B cell (primary cell): ENCODE measurements around the gene ETS1. TPM values are rescaled to one million over a fixed set of nuclear protein-coding genes. Genes with fewer than 3 reads are reported as not detected.

ENCODE experiments used
- ATAC-seq: fragments of 200-7000 bp; cut with Tn5 transposase; one replicate; pipeline ENCODE4 v1.10.0; 2021; ENCODE audit warnings: low read depth, mild to moderate bottlenecking, moderate number of reproducible peaks, moderate library complexity
- CTCF ChIA-PET: fragments of 350-600 bp; sonication (Branson Sonifier 250); formaldehyde crosslinking; loops from one replicate; lab custom pipeline; 2021; ENCODE audit warnings: antibody characterized with exemption, inconsistent platforms; lab: Charles Lee
- POLR2A ChIA-PET: fragments of 350-600 bp; sonication (Branson Sonifier 250); formaldehyde crosslinking; loops from one replicate; lab custom pipeline; 2021; ENCODE audit warnings: antibody characterized with exemption; lab: Charles Lee
- DNase-seq: peaks from one replicate; pipeline ENCODE4 v3.0.0; 2013
- H2AFZ ChIP-seq: 2 replicates; pipeline ENCODE4 v1.6.1; 2012; ENCODE audit warnings: mild to moderate bottlenecking, low read depth, low read length; ENCODE audit not compliant: insufficient read depth, poor library complexity, severe bottlenecking
- H3K27ac ChIP-seq, 2 donors: 1 replicate in 1 of 2; 2 replicates in 1 of 2; pipeline ENCODE4 v1.5.1; 2012 to 2013; ENCODE audit warnings: low read length in 2 of 2, mild to moderate bottlenecking in 2 of 2, moderate library complexity in 1 of 2
- H3K27me3 ChIP-seq, 4 experiments: fragments of 200-600 bp in 1 of 4; sonication (generic) in 1 of 4; replicated peaks in 1 of 4; 1 replicate in 2 of 4; 2 replicates in 2 of 4; pipeline versions ENCODE4 v1.6.1 to v1.7.0; 2013 to 2016; ENCODE audit warnings: low read length in 3 of 4, mild to moderate bottlenecking in 2 of 4, mixed read lengths in 1 of 4, moderate library complexity in 1 of 4; ENCODE audit not compliant: insufficient read depth in 4 of 4, control insufficient read depth in 3 of 4; ENCODE audit errors: control extremely low read depth in 1 of 4
- H3K36me3 ChIP-seq, 2 experiments: replicated peaks in 1 of 2; 1 replicate in 1 of 2; 2 replicates in 1 of 2; pipeline versions ENCODE4 v1.6.1 to v1.7.1; 2013; ENCODE audit warnings: low read length in 1 of 2; ENCODE audit not compliant: insufficient read depth in 2 of 2, control insufficient read depth in 1 of 2; ENCODE audit errors: control extremely low read depth in 1 of 2, extremely low read depth in 1 of 2
- H3K4me1 ChIP-seq, 2 donors: fragments of 200-600 bp in 1 of 2; sonication (generic) in 1 of 2; 1 replicate in 1 of 2; 2 replicates in 1 of 2; pipeline versions ENCODE4 v1.5.1 to v1.6.1; 2013 to 2017; ENCODE audit warnings: low read length in 2 of 2; ENCODE audit not compliant: control insufficient read depth in 2 of 2, insufficient read depth in 2 of 2
- H3K4me2 ChIP-seq: replicated peaks from 2 replicates; pipeline ENCODE3; 2012; ENCODE audit warnings: mild to moderate bottlenecking, low read depth, low read length; ENCODE audit not compliant: poor library complexity, severe bottlenecking
- H3K4me3 ChIP-seq, 5 experiments: fragments of 200-600 bp in 1 of 5; sonication (generic) in 1 of 5; 1 replicate in 3 of 5; 2 replicates in 2 of 5; pipeline versions ENCODE4 v1.5.1 to v1.7.0; 2011 to 2016; ENCODE audit warnings: low read length in 4 of 5, mild to moderate bottlenecking in 4 of 5, low read depth in 2 of 5, control low read depth in 1 of 5, moderate library complexity in 1 of 5; ENCODE audit not compliant: insufficient read depth in 1 of 5; ENCODE audit errors: control extremely low read depth in 1 of 5, extremely low read depth in 1 of 5
- H3K79me2 ChIP-seq: fragments of 200-600 bp; sonication (generic); one replicate; pipeline ENCODE4 v1.6.0; 2016; ENCODE audit warnings: low read length; ENCODE audit not compliant: control insufficient read depth, insufficient read depth
- H3K9ac ChIP-seq: fragments of 200-600 bp; sonication (generic); 2 replicates; pipeline ENCODE4 v1.6.1; 2017; ENCODE audit warnings: mild to moderate bottlenecking, low read length, moderate library complexity
- H3K9me3 ChIP-seq, 3 donors: one replicate each; pipeline versions ENCODE4 v1.6.1 to v1.7.1; 2013; ENCODE audit warnings: low read length in 2 of 3; ENCODE audit not compliant: control insufficient read depth in 2 of 3, insufficient read depth in 1 of 3; ENCODE audit errors: control extremely low read depth in 1 of 3
- H4K20me1 ChIP-seq: 2 replicates; pipeline ENCODE4 v1.6.0; 2012; ENCODE audit warnings: mild to moderate bottlenecking, low read length; ENCODE audit not compliant: insufficient read depth, control insufficient read depth, poor library complexity, severe bottlenecking
- H3K27ac Mint-ChIP-seq: one replicate; pipeline ENCODE4 v1.8.0; 2021; ENCODE audit warnings: mixed read lengths
- H3K27me3 Mint-ChIP-seq: one replicate; pipeline ENCODE4 v1.8.0; 2021; ENCODE audit warnings: mixed read lengths
- H3K4me1 Mint-ChIP-seq: one replicate; pipeline ENCODE4 v1.8.0; 2021; ENCODE audit warnings: mixed read lengths
- H3K4me3 Mint-ChIP-seq: one replicate; pipeline ENCODE4 v1.8.0; 2021; ENCODE audit warnings: mixed read lengths
- H3K9me3 Mint-ChIP-seq: one replicate; pipeline ENCODE4 v1.8.0; 2022; ENCODE audit warnings: mixed read lengths; ENCODE audit not compliant: insufficient read depth
- EZH2 ChIP-seq: IDR thresholded peaks from 2 replicates; pipeline ENCODE4 v1.6.1; 2012; ENCODE audit warnings: borderline replicate concordance, low read depth, mild to moderate bottlenecking, moderate library complexity, low read length; ENCODE audit not compliant: insufficient read depth, poor library complexity, severe bottlenecking
- WGBS: methylation state at CpG from one replicate; pipeline ENCODE4 v1.1.5; 2013; ENCODE audit warnings: missing lambda C conversion rate; ENCODE audit not compliant: insufficient coverage; 5-methylcytosine and 5-hydroxymethylcytosine counted together
- intact Hi-C: fragments of 100-400 bp; cut with micrococcal nuclease; formaldehyde crosslinking; loops from one replicate; pipeline ENCODE4 v1.10.0; 2022
- polyA plus RNA-seq: library from polyadenylated mRNA; depleted of rRNA; stranded (reverse); fragments of >200 nt; gene quantifications from 2 replicates; pipeline ENCODE4 v1.2.3, GENCODE V29; 2012
- total RNA-seq, 2 donors: library from RNA; stranded (reverse); fragments of 120-200 nt in 1 of 2; gene quantifications; 1 replicate in 1 of 2; 2 replicates in 1 of 2; pipeline versions ENCODE4 v1.2.3 to v1.2.4, GENCODE V29; 2013 to 2022
- TF ChIP-seq, protein P1 (sequence below): fragments of 200-600 bp; IDR thresholded peaks from one replicate; pipeline ENCODE4 v1.8.0; 2022; ENCODE audit warnings: antibody characterized with exemption, mild to moderate bottlenecking

Gene ETS1
- total and polyA plus RNA-seq, 2 donors (not counting 1 experiment from before 2014, with no cell fraction given) = 115 to 271 TPM

DNA sequence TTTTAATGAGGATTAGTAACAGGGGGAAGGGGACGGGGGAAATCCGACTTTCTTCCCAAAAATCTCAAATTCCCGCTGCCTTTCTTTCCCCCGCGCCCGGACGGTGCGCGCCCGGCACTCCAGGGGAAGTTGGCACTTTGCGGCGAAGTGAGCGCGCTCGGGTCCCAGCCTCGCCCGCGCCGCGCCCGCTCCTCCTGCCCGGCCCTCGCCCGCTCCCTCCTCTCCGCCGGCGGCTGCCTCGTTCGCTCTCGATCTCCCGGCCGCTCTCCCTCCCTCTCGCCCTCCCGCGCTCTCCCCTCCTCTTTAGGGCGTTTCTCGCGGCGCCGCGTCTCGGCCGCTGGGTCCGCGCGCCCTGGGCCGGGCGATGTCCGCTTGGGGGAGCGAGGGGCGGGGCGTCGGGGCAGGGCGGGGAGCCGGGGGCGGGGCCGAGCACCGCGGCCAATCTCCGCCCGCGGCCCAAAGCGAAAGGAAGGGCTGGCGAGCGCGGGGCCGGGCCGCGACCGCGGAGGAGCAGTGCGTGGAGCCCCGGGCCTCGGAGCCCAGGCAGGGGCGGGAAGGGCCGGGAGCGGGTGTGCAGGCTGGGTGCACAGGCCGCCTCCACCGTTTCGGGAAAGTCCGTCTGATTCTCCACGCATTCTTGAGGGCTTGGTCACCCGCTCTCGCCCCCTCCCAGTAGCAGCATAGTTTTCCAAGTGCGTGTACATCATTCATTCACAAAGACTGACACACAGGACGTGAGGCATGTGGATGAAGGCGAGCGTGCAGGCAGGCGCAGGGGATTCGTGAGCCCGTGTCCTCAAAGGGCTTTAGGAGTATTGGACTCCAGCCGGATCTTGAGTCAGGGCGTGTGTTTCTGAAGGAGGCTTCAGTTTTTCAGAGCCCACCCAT is 65.1 kb downstream of the ETS1 start:
- POLR2A ChIA-PET = interaction anchor here (0.6 to 4.8 kb wide), 31 partner anchors 9 to 289 kb away, joined by 3 to 27 read pairs (median 4); partner anchors contain the start of gene FLI1
- H3K4me1 Mint-ChIP-seq = peaks cover 61% of the 10 kb centered on the region
- Histone ChIP-seq H2AFZ (peak overlapping the region; percentile 75), H3K27ac (peak overlapping the region; percentile 82 to 90), H3K4me3 (peak overlapping the region; percentile 79 to 98 (median 90)), H3K36me3 (peaks cover 0 to 26% of the 10 kb centered on the region in 2 experiments), H3K9me3 (no peaks in the 10 kb centered on the region), H3K4me2 (peak overlapping the region; percentile 90), H3K79me2 (peaks cover 60% of the 10 kb centered on the region), H3K27me3 (no peaks in the 10 kb centered on the region), H3K9ac (peak overlapping the region; percentile 85), H4K20me1 (peaks cover 35% of the 10 kb centered on the region), H3K4me1 (peaks cover 31 to 34% of the 10 kb centered on the region in 2 donors)
- WGBS = under 1% methylated on average over 87 of the region's 93 CpGs
- no peak for TF ChIP-seq EZH2
- TF ChIP-seq, protein P1, sequence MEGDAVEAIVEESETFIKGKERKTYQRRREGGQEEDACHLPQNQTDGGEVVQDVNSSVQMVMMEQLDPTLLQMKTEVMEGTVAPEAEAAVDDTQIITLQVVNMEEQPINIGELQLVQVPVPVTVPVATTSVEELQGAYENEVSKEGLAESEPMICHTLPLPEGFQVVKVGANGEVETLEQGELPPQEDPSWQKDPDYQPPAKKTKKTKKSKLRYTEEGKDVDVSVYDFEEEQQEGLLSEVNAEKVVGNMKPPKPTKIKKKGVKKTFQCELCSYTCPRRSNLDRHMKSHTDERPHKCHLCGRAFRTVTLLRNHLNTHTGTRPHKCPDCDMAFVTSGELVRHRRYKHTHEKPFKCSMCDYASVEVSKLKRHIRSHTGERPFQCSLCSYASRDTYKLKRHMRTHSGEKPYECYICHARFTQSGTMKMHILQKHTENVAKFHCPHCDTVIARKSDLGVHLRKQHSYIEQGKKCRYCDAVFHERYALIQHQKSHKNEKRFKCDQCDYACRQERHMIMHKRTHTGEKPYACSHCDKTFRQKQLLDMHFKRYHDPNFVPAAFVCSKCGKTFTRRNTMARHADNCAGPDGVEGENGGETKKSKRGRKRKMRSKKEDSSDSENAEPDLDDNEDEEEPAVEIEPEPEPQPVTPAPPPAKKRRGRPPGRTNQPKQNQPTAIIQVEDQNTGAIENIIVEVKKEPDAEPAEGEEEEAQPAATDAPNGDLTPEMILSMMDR = no peak
- peak; percentile 91 for ATAC-seq
- no peaks in the 10 kb centered on the region for H3K9me3 Mint-ChIP-seq
- H3K27me3 Mint-ChIP-seq = no peaks in the 10 kb centered on the region
- H3K4me3 Mint-ChIP-seq = peak overlapping the region; percentile 92
- DNase-seq = peak; percentile 92
- intact Hi-C loops = loop anchor here (1.0 kb wide), 7 partner anchors 29 to 232 kb away; no protein-coding TSS in a partner anchor
- H3K27ac Mint-ChIP-seq = peak overlapping the region; percentile 98
- CTCF ChIA-PET = interaction anchor here (0.8 to 6.4 kb wide), 22 partner anchors 13 to 235 kb away, joined by 3 to 82 read pairs (median 6); no protein-coding TSS in a partner anchor
